K562 (cell line): ENCODE data around the gene ARL6IP1. TPM values are rescaled to one million over a fixed set of nuclear protein-coding genes. Genes with fewer than 3 reads are reported as not detected.

Source experiments
- ARID4B ChIP-seq: sonication (generic); formaldehyde crosslinking; IDR thresholded peaks from 2 replicates; pipeline ENCODE4 v1.8.0; 2022; ENCODE audit warnings: mild to moderate bottlenecking, missing genetic modification reagents
- BRD9 ChIP-seq: fragments of 450-650 bp; IDR thresholded peaks from 2 replicates; pipeline ENCODE4 v1.6.1; 2018; ENCODE audit warnings: low read depth; ENCODE audit not compliant: partially characterized antibody
- CHD1 ChIP-seq: fragments of 200-600 bp; sonication (generic); IDR thresholded peaks from one replicate; pipeline ENCODE4 v1.6.1; 2012; ENCODE audit warnings: mild to moderate bottlenecking, moderate library complexity, low read length, inconsistent platforms
- DACH1 ChIP-seq: fragments of 450-650 bp; IDR thresholded peaks from 2 replicates; pipeline ENCODE4 v1.6.1; 2018; ENCODE audit not compliant: partially characterized antibody
- HDAC2 ChIP-seq: fragments of 450-650 bp; IDR thresholded peaks from 2 replicates; pipeline ENCODE4 v1.6.1; 2016; ENCODE audit warnings: mild to moderate bottlenecking
- KLF10 ChIP-seq: fragments of 250-450 bp; sonication (Bioruptor Pico); IDR thresholded peaks from 2 replicates; pipeline ENCODE4 v1.6.1; 2021; ENCODE audit warnings: matching md5 sums
- NCOR1 ChIP-seq: fragments of 450-650 bp; IDR thresholded peaks from 2 replicates; pipeline ENCODE4 v1.6.1; 2016; ENCODE audit warnings: mild to moderate bottlenecking, moderate library complexity
- NKRF ChIP-seq: fragments of 450-650 bp; IDR thresholded peaks from 2 replicates; pipeline ENCODE4 v1.6.1; 2016; ENCODE audit warnings: borderline replicate concordance
- NR2C1 ChIP-seq, 2 experiments: fragments of 450-650 bp; IDR thresholded peaks; 2 replicates each; pipeline ENCODE4 v1.6.1; 2017; ENCODE audit warnings: mild to moderate bottlenecking in 2 of 2, antibody characterized with exemption in 1 of 2, inconsistent platforms in 1 of 2, missing compliant biosample characterization in 1 of 2, missing genetic modification characterization in 1 of 2
- POLR2H ChIP-seq: IDR thresholded peaks from 2 replicates; pipeline ENCODE4 v1.6.1; 2016; ENCODE audit warnings: missing genetic modification characterization, low read depth, mild to moderate bottlenecking, control low read depth, missing compliant biosample characterization, moderate library complexity
- SAP30 ChIP-seq: fragments of 200-600 bp; sonication (generic); IDR thresholded peaks from 2 replicates; pipeline ENCODE4 v1.6.1; 2012; ENCODE audit warnings: borderline replicate concordance, low read depth, mild to moderate bottlenecking, moderate library complexity, low read length, control low read depth, inconsistent platforms; ENCODE audit not compliant: insufficient read depth, poor library complexity, severe bottlenecking
- SRSF3 ChIP-seq: fragments of 200-400 bp; formaldehyde crosslinking; IDR thresholded peaks from 2 replicates; pipeline ENCODE4 v1.6.1; 2016; ENCODE audit warnings: mild to moderate bottlenecking, low read length, moderate library complexity; ENCODE audit not compliant: insufficient read depth
- ZBTB17 ChIP-seq: fragments of 450-650 bp; formaldehyde crosslinking; IDR thresholded peaks from 2 replicates; pipeline ENCODE4 v1.4.0; 2020; ENCODE audit warnings: mild to moderate bottlenecking
- ZBTB43 ChIP-seq: sonication (generic); formaldehyde crosslinking; IDR thresholded peaks from 2 replicates; pipeline ENCODE4 v1.8.0; 2023; ENCODE audit warnings: mild to moderate bottlenecking, missing genetic modification reagents
- ZNF175 ChIP-seq: fragments of 200-800 bp; sonication (Bioruptor generic); IDR thresholded peaks from 2 replicates; pipeline ENCODE4 v1.6.1; 2016; ENCODE audit warnings: low read depth, mild to moderate bottlenecking, missing genetic modification characterization, missing compliant biosample characterization
- ZNF436 ChIP-seq: fragments of 250-450, 450-650 bp; sonication (Bioruptor Pico); formaldehyde crosslinking; IDR thresholded peaks from 2 replicates; pipeline ENCODE4 v1.7.0; 2020; ENCODE audit warnings: mild to moderate bottlenecking
- polyA plus RNA-seq, 8 experiments: library from polyadenylated mRNA; depleted of rRNA in 4 of 8; stranded (reverse) in 5 of 8; unstranded in 3 of 8; fragments of >200 nt; fragmentation: Nextera tagmentation in 2 of 8; fragmentation: Illumina TruSeq in 1 of 8; extraction: Ambion mirVana in 2 of 8; extraction: Trizol in 1 of 8; gene quantifications; 2 replicates each; pipeline versions ENCODE4 v1.2.1 to v1.2.3, GENCODE V29; 2011 to 2014; ENCODE audit warnings: inconsistent platforms in 1 of 8, missing spikeins in 1 of 8
- total RNA-seq, 7 experiments: library from RNA; depleted of rRNA in 6 of 7; stranded (reverse); fragments of >200 nt in 6 of 7; fragmentation: Illumina TruSeq in 2 of 7; extraction: Trizol in 2 of 7; gene quantifications; 2 replicates each; pipeline versions ENCODE4 v1.2.1 to v1.2.3, GENCODE V29; 2011 to 2021; ENCODE audit warnings: low replicate concordance in 1 of 7
- TF ChIP-seq, protein P1 (sequence below): IDR thresholded peaks from 2 replicates; pipeline ENCODE4 v1.6.1; 2012; ENCODE audit warnings: low read depth, low read length, improper control_type of control experiment, borderline replicate concordance

ARL6IP1 gene
- total and polyA plus RNA-seq, 9 of the 15 experiments (the other 6 are each of a cell fraction or from before 2014, with no cell fraction given): 102 to 391 (median 162) TPM

DNA sequence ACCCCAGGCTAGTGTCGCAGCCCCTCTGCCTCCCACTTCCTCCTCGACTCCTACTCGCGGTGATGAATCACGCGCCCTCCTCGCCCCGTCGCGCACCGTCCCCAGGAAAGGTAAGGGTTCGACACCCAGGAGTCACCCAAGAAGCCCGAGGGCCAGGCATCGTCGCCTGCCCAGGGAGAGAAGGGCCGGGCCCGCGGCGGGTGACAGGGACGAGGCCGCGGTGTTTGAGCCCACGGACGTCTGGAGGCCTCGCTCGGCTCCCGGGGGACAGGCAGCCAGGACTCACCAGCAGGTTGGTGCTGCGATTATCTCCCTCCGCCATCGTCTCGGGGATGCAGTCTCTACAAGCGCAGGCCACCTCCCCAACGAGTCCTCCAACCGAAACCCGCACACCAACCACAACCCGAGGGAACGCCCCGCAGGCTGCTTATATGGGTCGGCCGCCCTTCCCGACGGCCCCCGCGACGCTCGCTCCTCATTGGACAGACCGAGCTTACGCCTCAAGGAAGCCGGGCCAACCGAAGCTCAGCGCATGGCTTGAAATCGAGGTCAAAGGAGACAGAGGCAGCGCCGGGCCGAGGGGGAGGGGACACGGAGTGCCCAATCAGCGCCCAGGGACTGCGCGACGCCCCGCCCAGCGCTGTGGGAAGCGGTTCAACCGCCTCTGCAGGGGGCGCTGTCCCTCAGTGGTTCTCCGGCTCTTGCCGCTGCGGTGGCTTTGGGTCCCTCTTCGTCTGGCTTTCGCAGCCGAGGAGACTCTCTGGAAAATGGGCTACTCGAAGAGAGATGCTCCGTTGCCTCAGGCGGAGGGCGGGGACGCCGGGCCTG lies at the start of gene ARL6IP1 (continued):
- TF ChIP-seq NR2C1 (IDR thresholded peaks at IDR 0.05): peak; percentile 96
- peak; percentile 97 for TF ChIP-seq NR2C1 (tag; IDR thresholded peaks at IDR 0.05)
- peak; percentile 62; the same call in 1 of the 2 replicates for TF ChIP-seq ZNF436 (CRISPR knock-in tag)
- peak; percentile 94 for TF ChIP-seq ARID4B (CRISPR knock-in tag)
- no peak for TF ChIP-seq SRSF3
- TF ChIP-seq HDAC2: no peak
- peak; percentile 83; the same call in 1 of the 2 replicates for TF ChIP-seq NKRF
- no peak for TF ChIP-seq ZNF175
- peak; percentile 98 for TF ChIP-seq POLR2H (tag)
- no peak for TF ChIP-seq DACH1
- no peak for TF ChIP-seq BRD9
- TF ChIP-seq SAP30: peak; percentile 94
- TF ChIP-seq, protein P1, sequence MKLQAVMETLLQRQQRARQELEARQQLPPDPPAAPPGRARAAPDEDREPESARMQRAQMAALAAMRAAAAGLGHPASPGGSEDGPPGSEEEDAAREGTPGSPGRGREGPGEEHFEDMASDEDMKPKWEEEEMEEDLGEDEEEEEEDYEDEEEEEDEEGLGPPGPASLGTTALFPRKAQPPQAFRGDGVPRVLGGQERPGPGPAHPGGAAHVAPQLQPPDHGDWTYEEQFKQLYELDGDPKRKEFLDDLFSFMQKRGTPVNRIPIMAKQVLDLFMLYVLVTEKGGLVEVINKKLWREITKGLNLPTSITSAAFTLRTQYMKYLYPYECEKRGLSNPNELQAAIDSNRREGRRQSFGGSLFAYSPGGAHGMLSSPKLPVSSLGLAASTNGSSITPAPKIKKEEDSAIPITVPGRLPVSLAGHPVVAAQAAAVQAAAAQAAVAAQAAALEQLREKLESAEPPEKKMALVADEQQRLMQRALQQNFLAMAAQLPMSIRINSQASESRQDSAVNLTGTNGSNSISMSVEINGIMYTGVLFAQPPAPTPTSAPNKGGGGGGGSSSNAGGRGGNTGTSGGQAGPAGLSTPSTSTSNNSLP: no peak
- TF ChIP-seq ZBTB43: peak; percentile 77
- peak; percentile 79 for TF ChIP-seq ZBTB17 (CRISPR knock-in tag)
- no peak for TF ChIP-seq KLF10 (CRISPR knock-in tag)
- TF ChIP-seq NCOR1: peak; percentile 75
- TF ChIP-seq CHD1: peak; percentile 84
